H1 (cell line): ENCODE results near the gene HEPACAM. TPM values are rescaled to one million over a fixed set of nuclear protein-coding genes. Genes with fewer than 3 reads are reported as not detected.

Experiments
- CTCF ChIA-PET: fragments of 300-600 bp; sonication (Branson Sonifier 250); formaldehyde crosslinking; loops from one replicate; lab custom pipeline; 2021; ENCODE audit not compliant: partially characterized antibody; lab: Charles Lee
- POLR2A ChIA-PET: fragments of 300-600 bp; sonication (Branson Sonifier 250); formaldehyde crosslinking; loops from one replicate; lab custom pipeline; 2021; ENCODE audit warnings: inconsistent platforms; ENCODE audit not compliant: partially characterized antibody; lab: Charles Lee
- DNase-seq, 2 experiments: peaks; one replicate each; pipeline versions ENCODE4 v3.0.0 to v3.0.0-alpha.2; 2010 to 2022; ENCODE audit warnings: low spot score in 2 of 2, low read depth in 1 of 2, mixed read lengths in 1 of 2
- FAIRE-seq: peaks from 2 replicates; lab custom pipeline; 2011; peaks lifted over from hg19 to GRCh38; lab: Jason Lieb, UNC
- H2AFZ ChIP-seq: 2 replicates; pipeline ENCODE4 v1.8.1; 2012; ENCODE audit warnings: low read length, inconsistent platforms
- H2AK5ac ChIP-seq: 2 replicates; pipeline ENCODE4 v1.6.1; 2013; ENCODE audit warnings: low read depth, low read length
- H2BK120ac ChIP-seq: replicated peaks from 2 replicates; pipeline ENCODE3; 2013; ENCODE audit warnings: low read depth, low read length, inconsistent platforms
- H2BK12ac ChIP-seq: 2 replicates; pipeline ENCODE4 v1.6.1; 2013; ENCODE audit warnings: low read depth, low read length
- H2BK15ac ChIP-seq: 2 replicates; pipeline ENCODE4 v1.6.1; 2013; ENCODE audit warnings: low read length
- H2BK20ac ChIP-seq: 2 replicates; pipeline ENCODE4 v1.6.1; 2013; ENCODE audit warnings: low read length
- H2BK5ac ChIP-seq: 2 replicates; pipeline ENCODE4 v1.6.1; 2013; ENCODE audit warnings: low read depth, low read length
- H3K14ac ChIP-seq: 2 replicates; pipeline ENCODE4 v1.6.1; 2013; ENCODE audit warnings: inconsistent platforms; ENCODE audit not compliant: insufficient read length
- H3K18ac ChIP-seq: 2 replicates; pipeline ENCODE4 v1.6.1; 2013; ENCODE audit warnings: low read length; ENCODE audit errors: extremely low read depth
- H3K23ac ChIP-seq: 2 replicates; pipeline ENCODE4 v1.6.1; 2013; ENCODE audit warnings: inconsistent platforms; ENCODE audit not compliant: insufficient read length
- H3K23me2 ChIP-seq: 2 replicates; pipeline ENCODE4 v1.6.1; 2013; ENCODE audit warnings: low read depth, low read length
- H3K27ac ChIP-seq: 2 replicates; pipeline ENCODE4 v1.6.1; 2011; ENCODE audit warnings: low read depth, low read length, inconsistent platforms
- H3K27me3 ChIP-seq, 4 experiments: replicated peaks in 1 of 4; 1 replicate in 1 of 4; 2 replicates in 3 of 4; pipeline versions ENCODE4 v1.6.1 to v1.8.1; 2011 to 2013; ENCODE audit warnings: low read length in 3 of 4, mild to moderate bottlenecking in 3 of 4, inconsistent platforms in 2 of 4, mixed read lengths in 2 of 4, moderate library complexity in 1 of 4; ENCODE audit not compliant: control insufficient read depth in 3 of 4, insufficient read depth in 3 of 4; ENCODE audit errors: extremely low read depth in 1 of 4
- H3K36me3 ChIP-seq, 4 experiments: 2 replicates each; pipeline versions ENCODE4 v1.6.1 to v1.8.1; 2011 to 2013; ENCODE audit warnings: mild to moderate bottlenecking in 4 of 4, low read length in 3 of 4, moderate library complexity in 2 of 4, control low read depth in 1 of 4, inconsistent platforms in 1 of 4; ENCODE audit not compliant: insufficient read depth in 4 of 4, control insufficient read depth in 2 of 4
- H3K4ac ChIP-seq: replicated peaks from 2 replicates; pipeline ENCODE3; 2013; ENCODE audit warnings: low read length, low read depth, mixed read lengths, inconsistent platforms; ENCODE audit not compliant: insufficient read length
- H3K4me1 ChIP-seq, 4 experiments: replicated peaks in 1 of 4; 1 replicate in 1 of 4; 2 replicates in 3 of 4; pipeline versions ENCODE4 v1.6.1 to v1.8.1; 2011 to 2013; ENCODE audit warnings: low read length in 3 of 4, inconsistent platforms in 2 of 4, mixed read lengths in 1 of 4; ENCODE audit not compliant: insufficient read depth in 4 of 4, control insufficient read depth in 3 of 4
- H3K4me2 ChIP-seq, 2 experiments: 2 replicates each; pipeline versions ENCODE4 v1.6.1 to v1.8.1; 2011 to 2013; ENCODE audit warnings: low read depth in 2 of 2, low read length in 2 of 2, control low read depth in 1 of 2, inconsistent platforms in 1 of 2, mild to moderate bottlenecking in 1 of 2; ENCODE audit not compliant: insufficient read depth in 1 of 2
- H3K4me3 ChIP-seq, 4 experiments: fragments of 200-600, 300-600 bp in 1 of 4; sonication (generic), shearing (Covaris generic), sonication (Bioruptor Twin) in 1 of 4; 2 replicates each; pipeline versions ENCODE4 v1.5.1 to v1.8.1; 2011 to 2016; ENCODE audit warnings: low read length in 4 of 4, low read depth in 3 of 4, control low read depth in 2 of 4, inconsistent platforms in 2 of 4, mild to moderate bottlenecking in 2 of 4, mixed read lengths in 1 of 4, moderate library complexity in 1 of 4; ENCODE audit not compliant: insufficient read depth in 2 of 4; ENCODE audit errors: extremely low read depth in 1 of 4
- H3K56ac ChIP-seq: replicated peaks from 2 replicates; pipeline ENCODE3; 2013; ENCODE audit warnings: low read depth, mild to moderate bottlenecking, mixed read lengths, low read length, inconsistent platforms; ENCODE audit not compliant: insufficient read length
- H3K79me1 ChIP-seq: 2 replicates; pipeline ENCODE4 v1.6.1; 2013; ENCODE audit warnings: low read depth, low read length, control low read depth
- H3K79me2 ChIP-seq, 2 experiments: 2 replicates each; pipeline versions ENCODE4 v1.6.1 to v1.8.1; 2012 to 2013; ENCODE audit warnings: low read length in 2 of 2, mild to moderate bottlenecking in 2 of 2, inconsistent platforms in 1 of 2; ENCODE audit not compliant: insufficient read depth in 2 of 2, control insufficient read depth in 1 of 2
- H3K9ac ChIP-seq, 4 experiments: replicated peaks in 1 of 4; 1 replicate in 1 of 4; 2 replicates in 3 of 4; pipeline versions ENCODE4 v1.6.1 to v1.8.1; 2011 to 2013; ENCODE audit warnings: low read depth in 3 of 4, low read length in 3 of 4, control low read depth in 2 of 4, mild to moderate bottlenecking in 2 of 4, moderate library complexity in 2 of 4, inconsistent platforms in 1 of 4; ENCODE audit errors: extremely low read depth in 1 of 4
- H3K9me3 ChIP-seq, 2 experiments: 2 replicates each; pipeline versions ENCODE4 v1.6.1 to v1.8.1; 2012 to 2013; ENCODE audit warnings: mild to moderate bottlenecking in 2 of 2, moderate library complexity in 2 of 2, control low read depth in 1 of 2, inconsistent platforms in 1 of 2, low read depth in 1 of 2, low read length in 1 of 2, mixed read lengths in 1 of 2; ENCODE audit not compliant: insufficient read depth in 2 of 2
- H4K20me1 ChIP-seq, 2 experiments: replicated peaks in 1 of 2; 2 replicates each; pipeline versions ENCODE3 to v1.8.1; 2011 to 2013; ENCODE audit warnings: inconsistent platforms in 2 of 2, low read length in 2 of 2, mild to moderate bottlenecking in 1 of 2; ENCODE audit not compliant: insufficient read depth in 2 of 2, control insufficient read depth in 1 of 2
- H4K5ac ChIP-seq: 2 replicates; pipeline ENCODE4 v1.6.1; 2013; ENCODE audit warnings: low read length, low read depth, mixed read lengths, inconsistent platforms; ENCODE audit not compliant: insufficient read length
- H4K8ac ChIP-seq: 2 replicates; pipeline ENCODE4 v1.8.0; 2013; ENCODE audit warnings: mild to moderate bottlenecking, moderate library complexity, low read length, inconsistent platforms; ENCODE audit not compliant: insufficient read depth; ENCODE audit errors: extremely low read depth
- H4K91ac ChIP-seq: replicated peaks from 2 replicates; pipeline ENCODE3; 2013; ENCODE audit warnings: low read length, mixed read lengths, inconsistent platforms; ENCODE audit not compliant: insufficient read length
- JUN ChIP-seq: IDR thresholded peaks from 2 replicates; pipeline ENCODE4 v1.6.1; 2011; ENCODE audit warnings: low read depth, mild to moderate bottlenecking, improper control_type of control experiment, low read length
- ZNF274 ChIP-seq: IDR thresholded peaks from 2 replicates; pipeline ENCODE4 v1.7.0; 2012; ENCODE audit warnings: low read length, borderline replicate concordance; ENCODE audit errors: extremely low read depth
- WGBS, 2 experiments: shearing (Covaris generic) in 1 of 2; methylation state at CpG; one replicate each; pipeline versions ENCODE4 v1.1.6 to v1.1.7; 2013 to 2015; ENCODE audit warnings: low lambda C conversion rate in 2 of 2, mixed read lengths in 2 of 2, inconsistent platforms in 1 of 2, low coverage in 1 of 2, missing lambda C conversion rate in 1 of 2; ENCODE audit not compliant: insufficient replicate concordance in 2 of 2, insufficient coverage in 1 of 2, insufficient read length in 1 of 2; ENCODE audit errors: extremely low coverage in 1 of 2, missing lambda C conversion rate in 1 of 2; 5-methylcytosine and 5-hydroxymethylcytosine counted together
- polyA plus RNA-seq, 7 experiments: library from polyadenylated mRNA; depleted of rRNA in 3 of 7; stranded (reverse) in 5 of 7; unstranded in 2 of 7; fragments of >200 nt in 5 of 7; fragments of 200-250 nt in 2 of 7; gene quantifications; 1 replicate in 5 of 7; 2 replicates in 1 of 7; 4 replicates in 1 of 7; pipeline versions ENCODE4 v1.2.1 to v1.2.3, GENCODE V29; 2011 to 2013; ENCODE audit warnings: missing spikeins in 2 of 7, mixed read lengths in 2 of 7
- total RNA-seq: library from RNA; stranded (reverse); fragmentation: NEBNext Ultra II Directional; extraction: Animal tissue kit (Norgen Biotek cat#: 25700); gene quantifications from 2 replicates; pipeline ENCODE4 v1.2.1, GENCODE V29; 2021

The HEPACAM gene
- total and polyA plus RNA-seq, 2 of the 8 experiments (the other 6 are each of a cell fraction or from before 2014, with no cell fraction given): not detected

- Histone ChIP-seq H3K36me3 (no peaks in the 10 kb centered on the region), H2AK5ac (no peak within 1 kb of the TSS), H2BK12ac (peak within 1 kb of the TSS; percentile 55; the same call in 1 of the 2 replicates), H3K79me2 (no peaks in the 10 kb centered on the region), H4K8ac (no peak within 1 kb of the TSS; the same call in 1 of the 2 replicates), H4K5ac (no peak within 1 kb of the TSS), H3K14ac (no peak within 1 kb of the TSS), H3K4ac (no peak within 1 kb of the TSS), H3K79me1 (no peaks in the 10 kb centered on the region), H3K27me3 (peaks cover 0 to 6% (median 0%) of the 10 kb centered on the region in 4 experiments; a peak in 3 of 7 replicates), H3K56ac (no peak within 1 kb of the TSS), H4K91ac (no peak within 1 kb of the TSS), H4K20me1 (no peaks in the 10 kb centered on the region), H3K9ac (no peak within 1 kb of the TSS), H2BK20ac (peak within 1 kb of the TSS; percentile 50; the same call in 1 of the 2 replicates), H3K4me3 (no peak within 1 kb of the TSS), H2BK120ac (no peak within 1 kb of the TSS), H2BK15ac (peak within 1 kb of the TSS; percentile 72; the same call in 1 of the 2 replicates), H2AFZ (0 out of 2 replicates have a peak within 1 kb of the TSS, but pooled peaks have one; percentile 26), H3K9me3 (no peaks in the 10 kb centered on the region), H2BK5ac (no peak within 1 kb of the TSS; the same call in 1 of the 2 replicates), H3K4me1 (peaks cover 0 to 2% (median 1%) of the 10 kb centered on the region in 4 experiments; a peak in 3 of 7 replicates), H3K23ac (no peak within 1 kb of the TSS), H3K23me2 (no peaks in the 10 kb centered on the region), H3K27ac (no peak within 1 kb of the TSS), H3K4me2 (no peak within 1 kb of the TSS), H3K18ac (peak within 1 kb of the TSS; percentile 32; the same call in 1 of the 2 replicates)
- TF ChIP-seq JUN: no peak
- no peak for TF ChIP-seq ZNF274
- DNase-seq (peak in 1 of 2 experiments; percentile 37), FAIRE-seq (no peak)
- CTCF ChIA-PET: interaction anchor here (1.3 to 3.0 kb wide), 9 partner anchors 10 to 254 kb away, joined by 3 to 13 read pairs (median 4); no protein-coding TSS in a partner anchor
- 96% methylated on average over 10 of the region's 12 CpGs; no CpG with 5 or more reads in 1 of the 2 experiments for WGBS, 2 experiments
- POLR2A ChIA-PET: interaction anchor here (0.8 to 1.7 kb wide), 3 partner anchors 9 to 56 kb away, joined by 3 to 5 read pairs (median 4); partner anchors contain the start of gene CCDC15
Observed at GRCh38 chr11:124897674-124898262, 38.1 kb downstream of the HEPACAM start, which contains the start of gene ROBO4. TSS of gene ROBO4 (minus strand) at chr11:124897865. CDS start at chr11:124897795, 70 bp downstream.
